ENCODE measurements around the gene RNF212.
"Not testable (repeated sequence)": the region's sequence is repeated elsewhere in the genome, so short reads cannot be mapped to it uniquely, and the experiment has no call there.

The RNF212 gene

GRCh38 chr4:1130316-1131186 lies 17.2 kb upstream of the RNF212 start:
- Histone ChIP-seq H3K4me2 (ENCODE audit: low read depth, low read length, poor library complexity, severe bottlenecking) (no peak overlapping the region), H3K36me3 (ENCODE audit: insufficient read depth, low read length) (no peaks in the 10 kb centered on the region), H3K9me3 (ENCODE audit: insufficient read depth, low read depth, low read length) (no peaks in the 10 kb centered on the region), H3K9me2 (replicated peaks; ENCODE audit: low read depth, low read length) (no peaks in the 10 kb centered on the region), H3K27me3 (ENCODE audit: insufficient read depth, low read length, poor library complexity, severe bottlenecking) (no peaks in the 10 kb centered on the region), H3F3A (ENCODE audit: low read depth) (no peaks in the 10 kb centered on the region), H3K9ac (ENCODE audit: low read depth, low read length, poor library complexity, severe bottlenecking) (no peak overlapping the region), H4K20me1 (ENCODE audit: insufficient read depth, low read length, poor library complexity, severe bottlenecking) (no peaks in the 10 kb centered on the region), H3K79me2 (ENCODE audit: insufficient read depth, low read length) (no peaks in the 10 kb centered on the region), H3K4me1 (ENCODE audit: insufficient read depth, low read length, poor library complexity, severe bottlenecking) (no peaks in the 10 kb centered on the region), H2AFZ (ENCODE audit: low read length) (peak overlapping the region; percentile 51; the same call in 1 of the 2 replicates), H3K4me3 (ENCODE audit: low read length, poor library complexity, severe bottlenecking) (no peak overlapping the region)
- TF ChIP-seq EZH2phosphoT487 (IDR thresholded peaks at IDR 0.05; ENCODE audit: borderline replicate concordance) (no peak), CTCF (conservative IDR thresholded peaks at IDR 0.05; ENCODE audit: low read length) (peak; percentile 100)

GRCh38 chr4:1126506-1126905 lies 13.1 kb upstream of the RNF212 start:
- no peak overlapping the region for H3K4me3 ChIP-seq (ENCODE audit: low read length, poor library complexity, severe bottlenecking)
- no peaks in the 10 kb centered on the region for H3F3A ChIP-seq (ENCODE audit: low read depth)
- H3K4me2 ChIP-seq (ENCODE audit: low read depth, low read length, poor library complexity, severe bottlenecking), result no peak overlapping the region
- no peaks in the 10 kb centered on the region for H3K36me3 ChIP-seq (ENCODE audit: insufficient read depth, low read length)
- no peak overlapping the region for H3K9ac ChIP-seq (ENCODE audit: low read depth, low read length, poor library complexity, severe bottlenecking)
- no peaks in the 10 kb centered on the region for H3K9me3 ChIP-seq (ENCODE audit: insufficient read depth, low read depth, low read length)
- H3K79me2 ChIP-seq (ENCODE audit: insufficient read depth, low read length), result no peaks in the 10 kb centered on the region
- TF ChIP-seq CTCF (conservative IDR thresholded peaks at IDR 0.05; ENCODE audit: low read length), result no peak
- no peak for TF ChIP-seq EZH2phosphoT487 (IDR thresholded peaks at IDR 0.05; ENCODE audit: borderline replicate concordance)
- H3K27me3 ChIP-seq (ENCODE audit: insufficient read depth, low read length, poor library complexity, severe bottlenecking), result peaks cover 6% of the 10 kb centered on the region
- no peak overlapping the region for H2AFZ ChIP-seq (ENCODE audit: low read length)
- no peaks in the 10 kb centered on the region for H4K20me1 ChIP-seq (ENCODE audit: insufficient read depth, low read length, poor library complexity, severe bottlenecking)
- H3K4me1 ChIP-seq (ENCODE audit: insufficient read depth, low read length, poor library complexity, severe bottlenecking), result no peaks in the 10 kb centered on the region
- no peaks in the 10 kb centered on the region for H3K9me2 ChIP-seq (replicated peaks; ENCODE audit: low read depth, low read length)

- not testable (repeated sequence) for H3K79me2 ChIP-seq (ENCODE audit: insufficient read depth, low read length); H3K4me2 ChIP-seq (ENCODE audit: low read depth, low read length, poor library complexity, severe bottlenecking); H3F3A ChIP-seq (ENCODE audit: low read depth); H3K27me3 ChIP-seq (ENCODE audit: insufficient read depth, low read length, poor library complexity, severe bottlenecking); H3K9me3 ChIP-seq (ENCODE audit: insufficient read depth, low read depth, low read length); H3K9me2 ChIP-seq (replicated peaks; ENCODE audit: low read depth, low read length); H3K4me1 ChIP-seq (ENCODE audit: insufficient read depth, low read length, poor library complexity, severe bottlenecking); H3K9ac ChIP-seq (ENCODE audit: low read depth, low read length, poor library complexity, severe bottlenecking); H4K20me1 ChIP-seq (ENCODE audit: insufficient read depth, low read length, poor library complexity, severe bottlenecking); H3K36me3 ChIP-seq (ENCODE audit: insufficient read depth, low read length); H2AFZ ChIP-seq (ENCODE audit: low read length); H3K4me3 ChIP-seq (ENCODE audit: low read length, poor library complexity, severe bottlenecking)
Observed at GRCh38 chr4:1125466-1125865, 12.1 kb upstream of the RNF212 start.

DNA sequence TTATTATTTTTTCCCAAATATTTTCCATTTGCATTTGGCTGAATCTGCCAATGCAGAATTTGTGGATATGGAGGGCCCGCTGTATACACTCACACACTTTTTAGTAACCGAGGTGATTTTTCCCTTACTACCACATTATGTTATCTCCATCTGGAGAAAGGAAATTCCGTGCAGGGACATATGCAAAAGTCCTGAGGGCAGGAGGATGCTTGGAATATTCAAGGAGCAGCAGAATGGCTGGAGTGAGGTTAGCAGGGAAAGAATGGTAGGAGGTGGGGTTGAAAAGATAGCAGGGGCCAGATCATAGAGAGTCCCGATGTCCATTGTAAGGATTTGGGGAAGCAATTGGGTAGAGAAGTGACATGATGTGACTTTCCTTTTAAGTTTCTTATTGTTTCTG lies 11.5 kb upstream of the RNF212 start:
- H3K36me3 ChIP-seq (ENCODE audit: insufficient read depth, low read length), result no peaks in the 10 kb centered on the region
- no peak overlapping the region for H3K4me2 ChIP-seq (ENCODE audit: low read depth, low read length, poor library complexity, severe bottlenecking)
- H3K4me3 ChIP-seq (ENCODE audit: low read length, poor library complexity, severe bottlenecking), result no peak overlapping the region
- H3K27me3 ChIP-seq (ENCODE audit: insufficient read depth, low read length, poor library complexity, severe bottlenecking), result peaks cover 6% of the 10 kb centered on the region
- no peak overlapping the region for H2AFZ ChIP-seq (ENCODE audit: low read length)
- no peak overlapping the region for H3K9ac ChIP-seq (ENCODE audit: low read depth, low read length, poor library complexity, severe bottlenecking)
- no peaks in the 10 kb centered on the region for H4K20me1 ChIP-seq (ENCODE audit: insufficient read depth, low read length, poor library complexity, severe bottlenecking)
- TF ChIP-seq CTCF (conservative IDR thresholded peaks at IDR 0.05; ENCODE audit: low read length) (no peak), EZH2phosphoT487 (IDR thresholded peaks at IDR 0.05; ENCODE audit: borderline replicate concordance) (no peak)
- no peaks in the 10 kb centered on the region for H3K9me2 ChIP-seq (replicated peaks; ENCODE audit: low read depth, low read length)
- H3K79me2 ChIP-seq (ENCODE audit: insufficient read depth, low read length), result no peaks in the 10 kb centered on the region
- no peaks in the 10 kb centered on the region for H3F3A ChIP-seq (ENCODE audit: low read depth)
- no peaks in the 10 kb centered on the region for H3K9me3 ChIP-seq (ENCODE audit: insufficient read depth, low read depth, low read length)
- no peaks in the 10 kb centered on the region for H3K4me1 ChIP-seq (ENCODE audit: insufficient read depth, low read length, poor library complexity, severe bottlenecking)
